ENCODE measurements around the gene PRR27. TPM values are rescaled to one million over a fixed set of nuclear protein-coding genes. Genes with fewer than 3 reads are reported as not detected.
A peak's percentile ranks its signal among the peaks of the same experiment; 100 is the strongest.
"Not testable (repeated sequence)": the region's sequence is repeated elsewhere in the genome, so short reads cannot be mapped to it uniquely, and the experiment has no call there.

PRR27 gene
- total RNA-seq, 2 experiments from 2014 or later = not detected

DNA sequence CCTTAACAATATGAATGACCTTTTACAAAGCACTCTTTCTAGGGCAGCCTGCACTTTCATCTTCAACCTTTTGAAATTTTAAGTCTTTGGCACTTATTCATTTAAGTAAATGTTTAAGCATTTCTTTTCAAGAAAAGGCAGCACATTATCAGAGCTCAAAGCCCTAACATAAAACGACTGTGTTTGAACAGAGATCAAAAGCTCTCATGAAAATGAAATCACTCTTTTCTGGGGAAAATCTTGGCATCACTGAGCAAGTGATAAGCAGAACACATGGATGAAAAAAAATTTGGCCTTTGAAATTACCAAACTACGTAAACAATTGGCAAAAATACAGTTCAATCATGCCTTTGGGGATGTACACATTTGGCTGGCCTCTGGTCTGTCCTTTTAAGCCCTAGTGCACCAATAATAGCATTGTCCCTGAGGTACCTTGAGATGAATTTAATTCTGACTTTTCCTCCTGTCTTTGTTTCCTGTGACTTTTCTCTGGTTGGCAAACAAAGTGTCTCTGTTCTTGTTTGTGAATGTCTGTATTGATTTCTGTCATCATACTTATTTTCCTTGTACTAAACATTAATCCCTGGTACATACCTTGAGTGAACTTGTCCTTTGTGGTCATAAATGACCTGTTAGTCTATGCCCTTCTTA lies 28.6 kb downstream of the PRR27 start:
- DNase-seq = no peak
- Mint-ChIP-seq H3K27me3 (no peaks in the 10 kb centered on the region), H3K4me1 (no peaks in the 10 kb centered on the region), H3K9me3 (no peaks in the 10 kb centered on the region), H3K27ac (no peak overlapping the region), H3K36me3 (ENCODE audit: low read depth) (no peaks in the 10 kb centered on the region), H3K4me3 (no peak overlapping the region)
- ChIA-PET CTCF (no interaction called here), POLR2A (no interaction called here)

DNA sequence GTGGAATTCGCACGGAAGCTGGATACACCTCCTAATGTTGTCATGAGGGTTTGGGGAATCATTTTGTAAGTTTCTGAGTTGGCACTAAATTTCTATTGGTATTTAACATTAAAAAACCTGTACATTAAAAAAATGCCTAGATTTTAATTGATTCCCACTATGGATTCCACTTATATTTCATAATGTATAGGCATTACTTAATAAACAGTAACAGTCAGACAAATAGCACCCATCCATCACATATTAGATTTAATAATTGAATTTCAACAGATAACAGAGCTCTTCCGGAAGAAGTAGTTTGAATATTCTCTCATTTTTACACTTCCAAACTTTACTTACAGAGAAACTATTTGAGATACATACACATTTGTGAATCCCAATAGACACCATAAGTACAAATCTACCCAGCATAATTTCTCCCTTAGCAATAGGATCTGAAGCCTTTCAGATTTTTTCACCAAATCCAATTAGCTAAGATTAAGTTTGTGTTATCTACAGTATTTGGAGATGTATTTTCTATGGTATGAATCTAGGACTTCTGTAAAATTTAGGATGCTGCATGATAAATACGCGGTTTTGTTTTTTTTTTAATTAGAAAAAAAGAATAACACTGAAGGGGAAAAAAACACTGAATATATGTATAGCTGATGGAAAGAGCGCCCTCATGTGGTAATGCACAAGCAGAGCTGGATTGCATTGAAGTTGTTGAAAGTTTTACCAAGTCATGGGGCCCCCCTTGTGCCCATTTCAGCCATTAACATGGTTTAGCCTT lies 29.3 kb downstream of the PRR27 start:
- H3K4me1 Mint-ChIP-seq = no peaks in the 10 kb centered on the region
- no peaks in the 10 kb centered on the region for H3K27me3 Mint-ChIP-seq
- H3K9me3 Mint-ChIP-seq = no peaks in the 10 kb centered on the region
- POLR2A ChIA-PET = interaction anchor here (0.6 kb wide), 1 partner anchor 302 kb away, joined by 3 read pairs; no protein-coding TSS in a partner anchor
- no peak overlapping the region for H3K27ac Mint-ChIP-seq
- H3K36me3 Mint-ChIP-seq (ENCODE audit: low read depth) = no peaks in the 10 kb centered on the region
- no peak overlapping the region for H3K4me3 Mint-ChIP-seq
- CTCF ChIA-PET = no interaction called here
- peak; percentile 34 for DNase-seq

DNA sequence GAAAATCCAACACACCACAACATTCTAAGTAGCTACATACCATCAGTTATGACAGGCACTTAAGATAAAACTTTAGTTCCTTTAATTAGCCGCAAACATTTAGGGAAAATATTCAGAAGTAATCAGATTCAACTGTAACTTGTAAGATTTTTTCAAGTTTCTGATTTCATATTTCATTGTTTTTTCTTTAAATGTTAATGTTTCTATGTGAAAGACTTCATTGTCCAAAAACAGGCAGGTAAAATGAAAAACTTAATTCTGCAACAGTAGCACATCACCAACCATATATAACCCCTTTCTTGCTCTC lies 29.9 kb downstream of the PRR27 start:
- no peak for DNase-seq
- no peak overlapping the region for H3K4me3 Mint-ChIP-seq
- H3K27ac Mint-ChIP-seq = no peak overlapping the region
- H3K9me3 Mint-ChIP-seq = no peaks in the 10 kb centered on the region
- no peaks in the 10 kb centered on the region for H3K4me1 Mint-ChIP-seq
- ChIA-PET CTCF (no interaction called here), POLR2A (interaction anchor here (0.6 kb wide), 1 partner anchor 302 kb away, joined by 3 read pairs; no protein-coding TSS in a partner anchor)
- H3K27me3 Mint-ChIP-seq = no peaks in the 10 kb centered on the region
- no peaks in the 10 kb centered on the region for H3K36me3 Mint-ChIP-seq (ENCODE audit: low read depth)

DNA sequence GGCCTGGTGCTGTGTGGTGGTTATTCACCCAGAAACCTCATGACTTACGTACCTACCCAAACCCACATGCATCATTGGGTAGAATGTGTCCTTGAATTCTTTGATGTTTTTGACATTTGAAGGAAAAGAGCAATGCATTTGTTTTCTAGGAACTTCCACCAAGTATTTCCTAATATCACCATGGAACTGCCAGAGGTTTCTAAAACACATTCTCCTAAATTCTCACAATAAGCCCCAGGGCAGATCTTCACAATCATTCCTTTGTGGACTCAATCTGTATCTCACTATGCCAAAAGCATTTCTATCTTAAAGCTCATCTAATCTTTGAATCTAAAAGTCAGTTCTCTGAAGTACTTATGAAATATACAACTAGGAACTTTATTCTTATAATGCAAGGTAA lies 33.2 kb downstream of the PRR27 start:
- ChIA-PET CTCF (no interaction called here), POLR2A (no interaction called here)
- H3K27ac Mint-ChIP-seq = no peak overlapping the region
- H3K27me3 Mint-ChIP-seq = no peaks in the 10 kb centered on the region
- H3K4me1 Mint-ChIP-seq = no peaks in the 10 kb centered on the region
- no peak overlapping the region for H3K4me3 Mint-ChIP-seq
- DNase-seq = no peak
- no peaks in the 10 kb centered on the region for H3K9me3 Mint-ChIP-seq
- H3K36me3 Mint-ChIP-seq (ENCODE audit: low read depth) = no peaks in the 10 kb centered on the region

- DNase-seq = no peak
- Mint-ChIP-seq H3K4me3 (no peak overlapping the region), H3K4me1 (no peaks in the 10 kb centered on the region), H3K36me3 (ENCODE audit: low read depth) (no peaks in the 10 kb centered on the region), H3K27me3 (no peaks in the 10 kb centered on the region), H3K27ac (no peak overlapping the region), H3K9me3 (no peaks in the 10 kb centered on the region)
- ChIA-PET POLR2A (no interaction called here), CTCF (no interaction called here)
Measured at GRCh38 chr4:70190579-70190978, 36.5 kb downstream of the PRR27 start.

DNA sequence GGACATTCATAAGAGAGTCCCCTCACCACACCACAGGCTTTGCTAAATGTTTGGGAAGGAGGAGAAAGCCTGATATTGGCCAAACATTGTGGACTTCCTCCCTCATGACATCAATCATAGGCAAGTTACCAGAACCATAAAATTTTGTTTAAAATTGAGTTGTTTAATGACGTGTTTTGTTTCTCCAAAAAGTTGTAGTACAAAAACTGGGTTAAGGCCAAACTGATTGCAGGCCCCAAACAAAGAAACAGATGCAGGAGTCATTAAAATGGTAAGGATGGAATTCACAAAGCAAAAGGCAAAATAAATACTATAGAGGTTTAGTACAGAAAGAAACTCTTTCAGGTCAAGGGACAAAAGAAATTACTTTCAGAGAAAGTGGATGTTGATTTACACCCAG lies 37.6 kb downstream of the PRR27 start:
- H3K27ac Mint-ChIP-seq = no peak overlapping the region
- H3K4me1 Mint-ChIP-seq = no peaks in the 10 kb centered on the region
- no peaks in the 10 kb centered on the region for H3K27me3 Mint-ChIP-seq
- POLR2A ChIA-PET = no interaction called here
- DNase-seq = no peak
- H3K36me3 Mint-ChIP-seq (ENCODE audit: low read depth) = no peaks in the 10 kb centered on the region
- no peaks in the 10 kb centered on the region for H3K9me3 Mint-ChIP-seq
- no peak overlapping the region for H3K4me3 Mint-ChIP-seq
- CTCF ChIA-PET = no interaction called here

GRCh38 chr4:70192895-70193294 lies 38.9 kb downstream of the PRR27 start:
- no peaks in the 10 kb centered on the region for H3K27me3 Mint-ChIP-seq

DNA sequence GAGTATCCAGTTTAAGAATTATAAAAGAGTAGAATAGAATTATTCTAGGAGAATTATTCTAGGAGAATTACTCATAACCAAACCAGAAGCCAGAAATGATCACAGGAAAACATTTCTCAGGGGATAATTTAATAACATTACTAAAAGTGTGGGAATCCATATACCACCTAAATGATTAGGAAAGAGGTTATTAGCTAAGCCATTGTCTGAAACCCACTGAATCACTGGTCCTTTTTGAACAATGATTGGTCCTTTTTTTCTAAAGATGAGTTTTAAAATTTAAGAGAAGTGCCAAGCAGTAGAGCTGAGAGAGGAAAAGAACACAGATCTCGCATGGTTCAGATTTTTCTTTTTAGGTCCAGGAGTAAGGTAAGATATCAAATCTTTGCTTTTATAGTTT lies 41.4 kb downstream of the PRR27 start, which contains the start of gene ODAM:
Gene ODAM (plus strand): TSS at position 301 of the 400 bp plus-strand sequence. CDS start 819 bp downstream, outside the sequence.
- Mint-ChIP-seq H3K36me3 (ENCODE audit: low read depth) (no peaks in the 10 kb centered on the region), H3K27me3 (no peaks in the 10 kb centered on the region), H3K4me3 (no peak within 1 kb of the TSS), H3K27ac (no peak within 1 kb of the TSS), H3K9me3 (no peaks in the 10 kb centered on the region), H3K4me1 (no peaks in the 10 kb centered on the region)
- DNase-seq = no peak
- POLR2A ChIA-PET = no interaction called here
- CTCF ChIA-PET = no interaction called here

More at GRCh38 chr4:70192895-70193294, 38.9 kb downstream of the PRR27 start:
- DNase-seq = no peak
- H3K27ac Mint-ChIP-seq = no peak overlapping the region
- H3K4me1 Mint-ChIP-seq = no peaks in the 10 kb centered on the region
- H3K36me3 Mint-ChIP-seq (ENCODE audit: low read depth) = no peaks in the 10 kb centered on the region
- ChIA-PET POLR2A (no interaction called here), CTCF (no interaction called here)
- no peaks in the 10 kb centered on the region for H3K9me3 Mint-ChIP-seq
- no peak overlapping the region for H3K4me3 Mint-ChIP-seq

DNA sequence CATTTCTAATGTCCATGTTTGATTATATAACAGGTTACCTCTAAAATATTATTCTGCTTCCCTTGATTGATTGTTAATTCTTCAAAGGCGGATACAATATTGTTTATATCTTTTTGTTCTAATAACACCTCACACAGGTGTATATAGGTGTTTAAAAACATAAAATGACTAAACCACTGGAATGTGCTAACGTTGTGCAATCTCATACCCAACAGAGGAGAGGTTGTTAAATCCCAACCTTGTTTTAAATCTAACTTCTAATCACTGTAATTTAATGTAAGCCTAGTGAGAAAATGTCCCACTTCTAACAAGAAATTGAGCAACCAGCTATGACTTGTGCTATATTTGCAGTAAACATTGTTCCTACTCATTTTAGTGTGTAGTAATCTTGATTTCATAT lies 42.8 kb downstream of the PRR27 start:
- no peak for DNase-seq
- no peaks in the 10 kb centered on the region for H3K9me3 Mint-ChIP-seq
- no peaks in the 10 kb centered on the region for H3K27me3 Mint-ChIP-seq
- no peak overlapping the region for H3K4me3 Mint-ChIP-seq
- H3K36me3 Mint-ChIP-seq (ENCODE audit: low read depth) = no peaks in the 10 kb centered on the region
- ChIA-PET POLR2A (no interaction called here), CTCF (no interaction called here)
- H3K27ac Mint-ChIP-seq = no peak overlapping the region
- no peaks in the 10 kb centered on the region for H3K4me1 Mint-ChIP-seq

DNA sequence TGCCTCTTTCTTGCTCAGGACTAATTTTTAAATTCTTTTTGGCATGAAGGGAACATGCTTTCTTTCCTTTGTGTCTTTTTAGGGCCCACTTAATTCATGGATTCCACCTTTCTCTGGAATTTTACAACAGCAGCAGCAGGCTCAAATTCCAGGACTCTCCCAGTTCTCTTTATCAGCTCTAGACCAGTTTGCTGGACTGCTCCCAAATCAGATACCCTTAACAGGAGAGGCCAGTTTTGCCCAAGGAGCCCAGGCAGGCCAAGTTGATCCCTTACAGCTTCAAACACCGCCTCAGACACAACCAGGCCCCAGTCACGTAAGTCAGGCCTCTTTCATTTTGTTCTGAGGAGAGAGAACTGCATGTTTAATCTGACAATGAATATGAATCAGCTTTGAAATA lies 43.8 kb downstream of the PRR27 start:
- CTCF ChIA-PET = no interaction called here
- Mint-ChIP-seq H3K9me3 (no peaks in the 10 kb centered on the region), H3K27me3 (no peaks in the 10 kb centered on the region), H3K4me1 (no peaks in the 10 kb centered on the region), H3K36me3 (ENCODE audit: low read depth) (no peaks in the 10 kb centered on the region), H3K4me3 (no peak overlapping the region), H3K27ac (no peak overlapping the region)
- POLR2A ChIA-PET = no interaction called here
- DNase-seq = no peak

GRCh38 chr4:70203601-70204000 lies 49.6 kb downstream of the PRR27 start:
- CTCF ChIA-PET = no interaction called here
- H3K4me1 Mint-ChIP-seq = no peaks in the 10 kb centered on the region
- no peaks in the 10 kb centered on the region for H3K36me3 Mint-ChIP-seq (ENCODE audit: low read depth)
- POLR2A ChIA-PET = no interaction called here
- no peaks in the 10 kb centered on the region for H3K9me3 Mint-ChIP-seq
- no peak for DNase-seq
- H3K27ac Mint-ChIP-seq = no peak overlapping the region
- no peak overlapping the region for H3K4me3 Mint-ChIP-seq
- no peaks in the 10 kb centered on the region for H3K27me3 Mint-ChIP-seq

DNA sequence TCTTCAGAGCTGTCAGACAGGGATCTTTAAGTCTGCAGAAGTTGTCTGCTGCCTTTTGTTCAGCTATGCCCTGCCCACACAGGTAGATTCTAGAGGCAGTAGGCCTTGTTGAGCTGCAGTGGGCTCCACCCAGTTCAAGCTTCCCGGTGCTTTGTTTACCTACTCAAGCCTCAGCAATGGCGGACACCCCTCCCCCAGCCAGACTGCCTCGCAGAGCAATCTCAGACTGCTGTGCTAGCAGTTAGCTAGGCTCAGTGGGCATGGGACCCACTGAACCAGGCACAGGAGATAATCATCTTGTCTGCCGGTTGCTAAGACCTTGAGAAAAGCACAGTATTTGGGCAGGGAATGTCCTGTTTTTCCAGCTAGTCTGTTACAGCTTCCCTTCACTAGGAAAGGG lies 58.7 kb downstream of the PRR27 start:
- H3K27ac Mint-ChIP-seq; H3K4me1 Mint-ChIP-seq; H3K27me3 Mint-ChIP-seq; H3K9me3 Mint-ChIP-seq; DNase-seq; H3K4me3 Mint-ChIP-seq; CTCF ChIA-PET; H3K36me3 Mint-ChIP-seq (ENCODE audit: low read depth); POLR2A ChIA-PET: not testable (repeated sequence)

Data from activated CD4-positive, alpha-beta T cell treated with anti-CD3 and anti-CD28 coated beads, Interleukin-2, amount 10 ng/mL, durations not matched to agents 7 days and 5 days (primary cell).